Measurements from ENCODE around the gene XPR1.

DNA sequence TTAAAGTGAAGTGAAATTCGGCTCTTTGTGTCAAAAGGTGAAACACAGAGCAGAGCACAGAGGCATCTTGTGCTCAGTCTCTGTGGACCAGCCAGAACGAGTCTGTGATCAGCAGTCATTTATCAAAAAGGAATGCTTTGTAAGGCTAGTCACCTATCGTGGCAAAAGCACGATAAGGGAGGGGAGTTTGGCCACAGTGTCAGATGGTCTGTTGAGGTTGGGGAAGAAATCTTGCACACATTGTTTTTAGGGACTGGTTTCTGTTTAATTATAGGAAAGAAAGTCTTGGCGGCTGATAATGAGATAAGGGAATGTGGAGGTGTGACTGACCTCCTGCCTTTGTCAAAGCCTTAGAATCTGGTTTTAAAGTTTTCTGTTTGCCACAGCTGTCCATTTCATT is 222.6 kb downstream of the XPR1 start:
- TF ChIP-seq POLR2A (IDR thresholded peaks at IDR 0.05; ENCODE audit: low read depth, low read length) = no peak
- TF ChIP-seq POLR2AphosphoS5 (IDR thresholded peaks at IDR 0.05; ENCODE audit: low read depth, low read length) = no peak
